ENCODE data around the gene LCE2D.

The LCE2D gene

GRCh38 chr1:152663098-152663497 is at the start of gene LCE2D:
LCE2D (plus strand) TSS chr1:152663380; CDS start chr1:152664106, 726 bp downstream.
- no peaks in the 10 kb centered on the region for H3K4me1 ChIP-seq (ENCODE audit: insufficient read depth, low read length)
- no peak within 1 kb of the TSS for H3K4me3 ChIP-seq (ENCODE audit: low read length)
- H3K9me3 ChIP-seq (ENCODE audit: low read length), result no peaks in the 10 kb centered on the region
- H3K27me3 ChIP-seq (ENCODE audit: insufficient read depth, low read length), result peaks cover 2% of the 10 kb centered on the region
- no peaks in the 10 kb centered on the region for H3K36me3 ChIP-seq (ENCODE audit: insufficient read depth, low read length)
- no peak within 1 kb of the TSS for H2AFZ ChIP-seq (ENCODE audit: low read depth, low read length)

- Histone ChIP-seq H2AFZ (ENCODE audit: low read depth, low read length) (no peak within 1 kb of the TSS), H3K9me3 (ENCODE audit: low read length) (no peaks in the 10 kb centered on the region), H3K36me3 (ENCODE audit: insufficient read depth, low read length) (no peaks in the 10 kb centered on the region), H3K4me1 (ENCODE audit: insufficient read depth, low read length) (no peaks in the 10 kb centered on the region), H3K4me3 (ENCODE audit: low read length) (no peak within 1 kb of the TSS), H3K27me3 (ENCODE audit: insufficient read depth, low read length) (no peaks in the 10 kb centered on the region)
These were observed 49.7 kb upstream of the LCE2D start, which contains the start of gene LCE3B for GRCh38 chr1:152613511-152613910. LCE3B (plus strand) TSS chr1:152613811; CDS start chr1:152613811, 0 bp downstream.

- no peak overlapping the region for H2AFZ ChIP-seq (ENCODE audit: low read depth, low read length)
- no peaks in the 10 kb centered on the region for H3K4me1 ChIP-seq (ENCODE audit: insufficient read depth, low read length)
- no peaks in the 10 kb centered on the region for H3K27me3 ChIP-seq (ENCODE audit: insufficient read depth, low read length)
- H3K9me3 ChIP-seq (ENCODE audit: low read length), result peaks cover 2% of the 10 kb centered on the region
- H3K4me3 ChIP-seq (ENCODE audit: low read length), result no peak overlapping the region
- H3K36me3 ChIP-seq (ENCODE audit: insufficient read depth, low read length), result no peaks in the 10 kb centered on the region
These were observed 41.2 kb upstream of the LCE2D start for GRCh38 chr1:152621993-152622392.

- Histone ChIP-seq H3K36me3 (ENCODE audit: insufficient read depth, low read length) (no peaks in the 10 kb centered on the region), H3K27me3 (ENCODE audit: insufficient read depth, low read length) (no peaks in the 10 kb centered on the region), H3K4me1 (ENCODE audit: insufficient read depth, low read length) (no peaks in the 10 kb centered on the region), H3K4me3 (ENCODE audit: low read length) (no peak within 1 kb of the TSS), H2AFZ (ENCODE audit: low read depth, low read length) (no peak within 1 kb of the TSS), H3K9me3 (ENCODE audit: low read length) (peaks cover 2% of the 10 kb centered on the region)
These were observed 40.4 kb upstream of the LCE2D start, which contains the start of gene LCE3A for GRCh38 chr1:152622803-152623202. LCE3A (minus strand) TSS chr1:152623103; CDS start chr1:152623103, 0 bp downstream.

- H3K36me3 ChIP-seq (ENCODE audit: insufficient read depth, low read length), result no peaks in the 10 kb centered on the region
- H3K4me3 ChIP-seq (ENCODE audit: low read length), result no peak overlapping the region
- H2AFZ ChIP-seq (ENCODE audit: low read depth, low read length), result no peak overlapping the region
- peaks cover 2% of the 10 kb centered on the region for H3K9me3 ChIP-seq (ENCODE audit: low read length)
- H3K27me3 ChIP-seq (ENCODE audit: insufficient read depth, low read length), result no peaks in the 10 kb centered on the region
- no peaks in the 10 kb centered on the region for H3K4me1 ChIP-seq (ENCODE audit: insufficient read depth, low read length)
These were observed 39.9 kb upstream of the LCE2D start for GRCh38 chr1:152623203-152623844.

- H3K27me3 ChIP-seq (ENCODE audit: insufficient read depth, low read length), result no peaks in the 10 kb centered on the region
- H3K4me1 ChIP-seq (ENCODE audit: insufficient read depth, low read length), result no peaks in the 10 kb centered on the region
- no peak overlapping the region for H2AFZ ChIP-seq (ENCODE audit: low read depth, low read length)
- no peak overlapping the region for H3K4me3 ChIP-seq (ENCODE audit: low read length)
- no peaks in the 10 kb centered on the region for H3K9me3 ChIP-seq (ENCODE audit: low read length)
- no peaks in the 10 kb centered on the region for H3K36me3 ChIP-seq (ENCODE audit: insufficient read depth, low read length)
These were observed 36.4 kb upstream of the LCE2D start for GRCh38 chr1:152626744-152627143.

GRCh38 chr1:152630596-152630995 is 32.6 kb upstream of the LCE2D start:
- H3K9me3 ChIP-seq (ENCODE audit: low read length), result no peaks in the 10 kb centered on the region
- H3K4me3 ChIP-seq (ENCODE audit: low read length), result no peak overlapping the region
- no peaks in the 10 kb centered on the region for H3K4me1 ChIP-seq (ENCODE audit: insufficient read depth, low read length)
- H3K27me3 ChIP-seq (ENCODE audit: insufficient read depth, low read length), result no peaks in the 10 kb centered on the region
- H3K36me3 ChIP-seq (ENCODE audit: insufficient read depth, low read length), result no peaks in the 10 kb centered on the region
- H2AFZ ChIP-seq (ENCODE audit: low read depth, low read length), result no peak overlapping the region

GRCh38 chr1:152640351-152640750 is 22.8 kb upstream of the LCE2D start:
- no peaks in the 10 kb centered on the region for H3K27me3 ChIP-seq (ENCODE audit: insufficient read depth, low read length)
- H3K9me3 ChIP-seq (ENCODE audit: low read length), result no peaks in the 10 kb centered on the region
- no peaks in the 10 kb centered on the region for H3K4me1 ChIP-seq (ENCODE audit: insufficient read depth, low read length)
- no peak overlapping the region for H2AFZ ChIP-seq (ENCODE audit: low read depth, low read length)
- H3K36me3 ChIP-seq (ENCODE audit: insufficient read depth, low read length), result no peaks in the 10 kb centered on the region
- H3K4me3 ChIP-seq (ENCODE audit: low read length), result no peak overlapping the region

GRCh38 chr1:152643945-152644344 is 19.2 kb upstream of the LCE2D start:
- Histone ChIP-seq H3K36me3 (ENCODE audit: insufficient read depth, low read length) (no peaks in the 10 kb centered on the region), H3K4me3 (ENCODE audit: low read length) (no peak overlapping the region), H3K4me1 (ENCODE audit: insufficient read depth, low read length) (no peaks in the 10 kb centered on the region), H3K9me3 (ENCODE audit: low read length) (no peaks in the 10 kb centered on the region), H3K27me3 (ENCODE audit: insufficient read depth, low read length) (no peaks in the 10 kb centered on the region), H2AFZ (ENCODE audit: low read depth, low read length) (no peak overlapping the region)

GRCh38 chr1:152645146-152645545 is 18.0 kb upstream of the LCE2D start:
- H3K9me3 ChIP-seq (ENCODE audit: low read length), result no peaks in the 10 kb centered on the region
- H3K4me1 ChIP-seq (ENCODE audit: insufficient read depth, low read length), result no peaks in the 10 kb centered on the region
- no peaks in the 10 kb centered on the region for H3K36me3 ChIP-seq (ENCODE audit: insufficient read depth, low read length)
- H2AFZ ChIP-seq (ENCODE audit: low read depth, low read length), result no peak overlapping the region
- no peaks in the 10 kb centered on the region for H3K27me3 ChIP-seq (ENCODE audit: insufficient read depth, low read length)
- H3K4me3 ChIP-seq (ENCODE audit: low read length), result no peak overlapping the region

- no peaks in the 10 kb centered on the region for H3K4me1 ChIP-seq (ENCODE audit: insufficient read depth, low read length)
- H3K4me3 ChIP-seq (ENCODE audit: low read length), result no peak overlapping the region
- H3K9me3 ChIP-seq (ENCODE audit: low read length), result no peaks in the 10 kb centered on the region
- H2AFZ ChIP-seq (ENCODE audit: low read depth, low read length), result no peak overlapping the region
- no peaks in the 10 kb centered on the region for H3K27me3 ChIP-seq (ENCODE audit: insufficient read depth, low read length)
- H3K36me3 ChIP-seq (ENCODE audit: insufficient read depth, low read length), result no peaks in the 10 kb centered on the region
These were observed 16.5 kb upstream of the LCE2D start for GRCh38 chr1:152646656-152647055.

- no peaks in the 10 kb centered on the region for H3K9me3 ChIP-seq (ENCODE audit: low read length)
- H3K4me3 ChIP-seq (ENCODE audit: low read length), result no peak overlapping the region
- no peaks in the 10 kb centered on the region for H3K36me3 ChIP-seq (ENCODE audit: insufficient read depth, low read length)
- no peaks in the 10 kb centered on the region for H3K4me1 ChIP-seq (ENCODE audit: insufficient read depth, low read length)
- H3K27me3 ChIP-seq (ENCODE audit: insufficient read depth, low read length), result no peaks in the 10 kb centered on the region
- no peak overlapping the region for H2AFZ ChIP-seq (ENCODE audit: low read depth, low read length)
These were observed 9.1 kb upstream of the LCE2D start for GRCh38 chr1:152654110-152654509.

- no peak overlapping the region for H3K4me3 ChIP-seq (ENCODE audit: low read length)
- no peaks in the 10 kb centered on the region for H3K4me1 ChIP-seq (ENCODE audit: insufficient read depth, low read length)
- H3K36me3 ChIP-seq (ENCODE audit: insufficient read depth, low read length), result no peaks in the 10 kb centered on the region
- peaks cover 2% of the 10 kb centered on the region for H3K27me3 ChIP-seq (ENCODE audit: insufficient read depth, low read length)
- H3K9me3 ChIP-seq (ENCODE audit: low read length), result no peaks in the 10 kb centered on the region
- no peak overlapping the region for H2AFZ ChIP-seq (ENCODE audit: low read depth, low read length)
These were observed 6.7 kb upstream of the LCE2D start for GRCh38 chr1:152656459-152656858.

GRCh38 chr1:152657677-152658076 is 5.5 kb upstream of the LCE2D start:
- no peaks in the 10 kb centered on the region for H3K4me1 ChIP-seq (ENCODE audit: insufficient read depth, low read length)
- no peak overlapping the region for H3K4me3 ChIP-seq (ENCODE audit: low read length)
- H3K36me3 ChIP-seq (ENCODE audit: insufficient read depth, low read length), result no peaks in the 10 kb centered on the region
- peaks cover 2% of the 10 kb centered on the region for H3K27me3 ChIP-seq (ENCODE audit: insufficient read depth, low read length)
- no peak overlapping the region for H2AFZ ChIP-seq (ENCODE audit: low read depth, low read length)
- no peaks in the 10 kb centered on the region for H3K9me3 ChIP-seq (ENCODE audit: low read length)

Measured in neuron (in vitro differentiated cells).